SK-N-SH (cell line): ENCODE results near the gene SUN2. TPM values are rescaled to one million over a fixed set of nuclear protein-coding genes. Genes with fewer than 3 reads are reported as not detected.

ENCODE experiments used
- CTCF ChIA-PET: fragments of 300-600, 350-600 bp; formaldehyde crosslinking; extraction: SDS; loops from one replicate; lab custom pipeline; 2021; lab: Yijun Ruan, JAX
- POLR2A ChIA-PET: fragments of 350-600 bp; sonication (Branson Sonifier 250); formaldehyde crosslinking; extraction: SDS; loops from one replicate; lab custom pipeline; 2020; ENCODE audit warnings: antibody characterized with exemption, inconsistent platforms; lab: Yijun Ruan, JAX
- DNase-seq: peaks from one replicate; pipeline ENCODE4 v3.0.0; 2012
- H2AFZ ChIP-seq: fragments of 200-600 bp; sonication (generic); 2 replicates; pipeline ENCODE4 v1.8.1; 2016; ENCODE audit warnings: antibody characterized with exemption, mild to moderate bottlenecking, low read depth
- H3F3A ChIP-seq: fragments of 200-600 bp; sonication (generic); replicated peaks from 2 replicates; pipeline ENCODE3; 2016; ENCODE audit warnings: antibody characterized with exemption, mild to moderate bottlenecking; ENCODE audit not compliant: insufficient read depth
- H3K27ac ChIP-seq, 2 experiments: fragments of 200-500 bp in 1 of 2; fragments of 200-600 bp in 1 of 2; sonication (Bioruptor generic) in 1 of 2; sonication (generic), shearing (Covaris generic) in 1 of 2; 2 replicates each; pipeline versions ENCODE4 v1.5.1 to v1.6.1; 2014 to 2016; ENCODE audit warnings: low read depth in 2 of 2, inconsistent platforms in 1 of 2, low read length in 1 of 2, mild to moderate bottlenecking in 1 of 2, mixed read lengths in 1 of 2
- H3K27me3 ChIP-seq: fragments of 200-600 bp; sonication (generic), shearing (Covaris generic); 2 replicates; pipeline ENCODE4 v1.6.1; 2016; ENCODE audit warnings: mixed run types; ENCODE audit not compliant: insufficient read depth
- H3K36me3 ChIP-seq, 2 experiments: fragments of 200-500 bp in 1 of 2; fragments of 200-600 bp in 1 of 2; sonication (Bioruptor generic) in 1 of 2; sonication (generic) in 1 of 2; replicated peaks in 1 of 2; 2 replicates each; pipeline versions ENCODE3 to v1.5.1; 2014 to 2016; ENCODE audit warnings: low read length in 1 of 2, mild to moderate bottlenecking in 1 of 2; ENCODE audit not compliant: insufficient read depth in 2 of 2, control insufficient read depth in 1 of 2
- H3K4me1 ChIP-seq, 2 experiments: fragments of 200-500 bp in 1 of 2; fragments of 200-600 bp in 1 of 2; sonication (Bioruptor generic) in 1 of 2; sonication (generic), shearing (Covaris generic) in 1 of 2; 2 replicates each; pipeline versions ENCODE4 v1.5.1 to v1.6.1; 2014 to 2016; ENCODE audit warnings: low read depth in 1 of 2, low read length in 1 of 2, mixed run types in 1 of 2; ENCODE audit not compliant: insufficient read depth in 2 of 2, control insufficient read depth in 1 of 2
- H3K4me2 ChIP-seq: fragments of 200-600 bp; sonication (generic), shearing (Covaris generic); 2 replicates; pipeline ENCODE4 v1.6.1; 2017; ENCODE audit warnings: mixed run types
- H3K4me3 ChIP-seq, 2 experiments: fragments of 200-500 bp in 1 of 2; fragments of 200-600 bp in 1 of 2; sonication (Bioruptor generic) in 1 of 2; sonication (generic), shearing (Covaris generic) in 1 of 2; 2 replicates each; pipeline versions ENCODE4 v1.5.1 to v1.8.1; 2014 to 2016; ENCODE audit warnings: low read depth in 2 of 2, inconsistent platforms in 1 of 2, low read length in 1 of 2, mild to moderate bottlenecking in 1 of 2, mixed read lengths in 1 of 2, moderate library complexity in 1 of 2
- H3K79me2 ChIP-seq: fragments of 200-600 bp; sonication (generic); 2 replicates; pipeline ENCODE4 v1.8.1; 2017; ENCODE audit warnings: mild to moderate bottlenecking; ENCODE audit not compliant: insufficient read depth
- H3K9ac ChIP-seq: fragments of 200-600 bp; sonication (generic); 2 replicates; pipeline ENCODE4 v1.6.1; 2017; ENCODE audit warnings: mixed run types
- H3K9me2 ChIP-seq: fragments of 200-600 bp; sonication (generic); 2 replicates; pipeline ENCODE4 v1.6.1; 2017; ENCODE audit warnings: mixed run types
- H3K9me3 ChIP-seq: fragments of 200-600 bp; sonication (generic); 2 replicates; pipeline ENCODE4 v1.6.1; 2017; ENCODE audit warnings: mixed run types, mild to moderate bottlenecking, moderate library complexity
- H4K20me1 ChIP-seq: fragments of 200-600 bp; sonication (generic); 2 replicates; pipeline ENCODE4 v1.6.1; 2017; ENCODE audit warnings: mild to moderate bottlenecking, mixed run types; ENCODE audit not compliant: insufficient read depth
- CHD2 ChIP-seq: fragments of 150-350 bp; IDR thresholded peaks from 2 replicates; pipeline ENCODE4 v1.6.1; 2018; ENCODE audit warnings: low read length; ENCODE audit not compliant: partially characterized antibody
- CTCF ChIP-seq: fragments of 200-600 bp; sonication (generic); IDR thresholded peaks from 2 replicates; pipeline ENCODE4 v1.6.1; 2017; ENCODE audit warnings: antibody characterized with exemption, mild to moderate bottlenecking, moderate library complexity
- EP300 ChIP-seq, 2 experiments: IDR thresholded peaks; 2 replicates each; pipeline versions ENCODE4 v1.4.0 to v1.6.1; 2012; ENCODE audit warnings: borderline replicate concordance in 1 of 2, low read depth in 1 of 2, low read length in 1 of 2
- FOSL2 ChIP-seq: IDR thresholded peaks from 2 replicates; pipeline ENCODE4 v1.4.0; 2012; ENCODE audit warnings: low read depth, mild to moderate bottlenecking, moderate library complexity, borderline replicate concordance
- FOXJ3 ChIP-seq: sonication (generic); formaldehyde crosslinking; IDR thresholded peaks from 2 replicates; pipeline ENCODE4 v1.5.1; 2020; ENCODE audit warnings: mild to moderate bottlenecking, missing genetic modification reagents
- FOXM1 ChIP-seq: IDR thresholded peaks from 2 replicates; pipeline ENCODE4 v1.4.0; 2012; ENCODE audit warnings: low read depth, mild to moderate bottlenecking
- GABPA ChIP-seq: IDR thresholded peaks from 2 replicates; pipeline ENCODE4 v1.4.0; 2012; ENCODE audit warnings: low read depth, mild to moderate bottlenecking
- GATA2 ChIP-seq: sonication (generic); formaldehyde crosslinking; IDR thresholded peaks from 2 replicates; pipeline ENCODE4 v1.5.0; 2020; ENCODE audit warnings: mild to moderate bottlenecking, missing genetic modification reagents
- JUND ChIP-seq: IDR thresholded peaks from 2 replicates; pipeline ENCODE4 v1.4.0; 2012
- MAX ChIP-seq: IDR thresholded peaks from 2 replicates; pipeline ENCODE4 v1.4.0; 2012; ENCODE audit warnings: low read depth
- MEF2A ChIP-seq: IDR thresholded peaks from 2 replicates; pipeline ENCODE4 v1.4.0; 2012; ENCODE audit warnings: low read depth, borderline replicate concordance
- NFIC ChIP-seq: IDR thresholded peaks from 2 replicates; pipeline ENCODE4 v1.4.0; 2012; ENCODE audit warnings: borderline replicate concordance
- NRF1 ChIP-seq: IDR thresholded peaks from 2 replicates; pipeline ENCODE4 v1.6.1; 2012; ENCODE audit warnings: low read depth, mild to moderate bottlenecking, low read length
- POLR2AphosphoS5 ChIP-seq: IDR thresholded peaks from 2 replicates; pipeline ENCODE4 v1.6.1; 2012; ENCODE audit warnings: low read depth, low read length
- RAD21 ChIP-seq: IDR thresholded peaks from 2 replicates; pipeline ENCODE4 v1.6.1; 2012; ENCODE audit warnings: mild to moderate bottlenecking, low read length
- TCF12 ChIP-seq: IDR thresholded peaks from 2 replicates; pipeline ENCODE4 v1.4.0; 2012
- TEAD4 ChIP-seq: IDR thresholded peaks from 2 replicates; pipeline ENCODE4 v1.4.0; 2012; ENCODE audit warnings: mild to moderate bottlenecking, borderline replicate concordance; ENCODE audit not compliant: insufficient read depth
- USF1 ChIP-seq: IDR thresholded peaks from 2 replicates; pipeline ENCODE4 v1.4.0; 2012; ENCODE audit warnings: low read depth, borderline replicate concordance
- USF2 ChIP-seq: fragments of 150-350 bp; IDR thresholded peaks from 2 replicates; pipeline ENCODE4 v1.6.1; 2017; ENCODE audit warnings: antibody characterized with exemption, low read length, low read depth, borderline replicate concordance
- YY1 ChIP-seq: IDR thresholded peaks from 2 replicates; pipeline ENCODE4 v1.4.0; 2012; ENCODE audit warnings: low read depth, mild to moderate bottlenecking
- ZBTB33 ChIP-seq: IDR thresholded peaks from 2 replicates; pipeline ENCODE4 v1.4.0; 2012; ENCODE audit warnings: low read depth, borderline replicate concordance
- WGBS: methylation state at CpG from one replicate; pipeline ENCODE4 v1.1.6; 2017; ENCODE audit warnings: low lambda C conversion rate; 5-methylcytosine and 5-hydroxymethylcytosine counted together
- polyA plus RNA-seq, 3 experiments: library from polyadenylated mRNA; depleted of rRNA; stranded (reverse); fragments of >200 nt; gene quantifications; 2 replicates each; pipeline ENCODE4 v1.2.3, GENCODE V29; 2012

SUN2 gene
- polyA plus RNA-seq, 1 of the 3 experiments (the other 2 are of a cell fraction), result 10.2 TPM

- no peak for TF ChIP-seq GABPA
- TF ChIP-seq RAD21, result no peak
- no peak for TF ChIP-seq TCF12
- TF ChIP-seq ZBTB33, result no peak
- no peak for TF ChIP-seq FOSL2
- TF ChIP-seq MAX, result no peak
- no peak for TF ChIP-seq YY1
Measured at GRCh38 chr22:38782402-38783094, 26.8 kb upstream of the SUN2 start (continued).

- Histone ChIP-seq H4K20me1 (no peaks in the 10 kb centered on the region), H3K9me2 (no peaks in the 10 kb centered on the region), H3K9me3 (no peaks in the 10 kb centered on the region), H3K27me3 (no peaks in the 10 kb centered on the region), H3K4me2 (no peak overlapping the region), H3K27ac (no peak overlapping the region), H2AFZ (no peak overlapping the region), H3K9ac (no peak overlapping the region), H3K4me1 (peaks cover 6 to 18% of the 10 kb centered on the region in 2 experiments; a peak in 2 of 4 replicates), H3F3A (no peaks in the 10 kb centered on the region), H3K36me3 (no peaks in the 10 kb centered on the region), H3K79me2 (no peaks in the 10 kb centered on the region), H3K4me3 (no peak overlapping the region)
- ChIA-PET CTCF (interaction anchor here (0.8 to 7.7 kb wide), 2 partner anchors 12 to 17 kb away, joined by 3 to 47 read pairs; no protein-coding TSS in a partner anchor), POLR2A (no interaction called here)
- DNase-seq, result no peak
- 100% methylated on average over 1 of the region's 13 CpGs for WGBS
- no peak for TF ChIP-seq GATA2
- TF ChIP-seq CHD2, result no peak
- TF ChIP-seq NRF1, result no peak
- no peak for TF ChIP-seq YY1
- TF ChIP-seq FOXM1, result no peak
- no peak for TF ChIP-seq USF2
- no peak for TF ChIP-seq POLR2AphosphoS5
- no peak for TF ChIP-seq MEF2A
- no peak for TF ChIP-seq USF1
- no peak for TF ChIP-seq CTCF
- no peak for TF ChIP-seq TEAD4
- TF ChIP-seq JUND, result no peak
- TF ChIP-seq ZBTB33, result no peak
- TF ChIP-seq RAD21, result no peak
- TF ChIP-seq GABPA, result no peak
- no peak for TF ChIP-seq EP300 (IDR thresholded peaks at IDR 0.05; ENCODE audit: borderline replicate concordance in 1 of 2, low read depth in 1 of 2, low read length in 1 of 2)
- TF ChIP-seq FOXJ3 (CRISPR knock-in tag), result no peak
- TF ChIP-seq TCF12, result no peak
- no peak for TF ChIP-seq NFIC
Measured at GRCh38 chr22:38781033-38781432, 25.2 kb upstream of the SUN2 start.
